Activated T-helper 2 cell treated with anti-CD3 and anti-CD28 coated beads, Interferon-gamma antibody, Interleukin-2, Interleukin-4, amounts not matched to agents 10 μg/mL and 5 μg/mL and 100 μg/mL, durations not matched to agents 14 hours and 24 hours and 36 hours (primary cell): ENCODE measurements around the gene TMEM131. TPM values are rescaled to one million over a fixed set of nuclear protein-coding genes. Genes with fewer than 3 reads are reported as not detected.
"Not testable (repeated sequence)": the region's sequence is repeated elsewhere in the genome, so short reads cannot be mapped to it uniquely, and the experiment has no call there.

ENCODE experiments used
- DNase-seq: peaks from one replicate; pipeline ENCODE4 v3.0.0; 2021; ENCODE audit warnings: low spot score
- H3K27ac Mint-ChIP-seq: one replicate; pipeline ENCODE4 v1.8.0; 2021; ENCODE audit warnings: mixed read lengths
- H3K27me3 Mint-ChIP-seq: one replicate; pipeline ENCODE4 v1.8.0; 2021; ENCODE audit warnings: low read depth, mixed read lengths
- H3K36me3 Mint-ChIP-seq: one replicate; pipeline ENCODE4 v1.8.0; 2021; ENCODE audit warnings: low read depth, mixed read lengths
- H3K4me1 Mint-ChIP-seq: one replicate; pipeline ENCODE4 v1.8.0; 2021; ENCODE audit warnings: low read depth, mixed read lengths
- H3K4me3 Mint-ChIP-seq: one replicate; pipeline ENCODE4 v1.8.0; 2021; ENCODE audit warnings: low read depth, mild to moderate bottlenecking, moderate library complexity, mixed read lengths
- H3K9me3 Mint-ChIP-seq: one replicate; pipeline ENCODE4 v1.8.0; 2021; ENCODE audit warnings: mixed read lengths
- intact Hi-C: fragments of 100-400 bp; cut with micrococcal nuclease; formaldehyde crosslinking; loops from one replicate; pipeline ENCODE4 v1.15.1; 2023
- total RNA-seq: library from RNA; stranded (reverse); gene quantifications from 2 replicates; pipeline ENCODE4 v1.2.3, GENCODE V29; 2022

Gene TMEM131
- total RNA-seq, 1 donor from 2014 or later, result 39.3 TPM

- no peak for DNase-seq
- Mint-ChIP-seq H3K36me3 (peaks cover 14% of the 10 kb centered on the region), H3K4me3 (no peak overlapping the region), H3K9me3 (peaks cover 3% of the 10 kb centered on the region), H3K27me3 (no peaks in the 10 kb centered on the region), H3K27ac (no peak overlapping the region), H3K4me1 (peaks cover 23% of the 10 kb centered on the region)
- intact Hi-C loops, result no loop called here
These were observed 38.1 kb downstream of the TMEM131 start for GRCh38 chr2:97957432-97958183.

GRCh38 chr2:97956753-97957152 lies 39.0 kb downstream of the TMEM131 start:
- DNase-seq, H3K27me3 Mint-ChIP-seq, intact Hi-C loops, H3K4me3 Mint-ChIP-seq, H3K9me3 Mint-ChIP-seq, H3K27ac Mint-ChIP-seq: not testable (repeated sequence)
- peaks cover 23% of the 10 kb centered on the region for H3K4me1 Mint-ChIP-seq
- H3K36me3 Mint-ChIP-seq, result peaks cover 11% of the 10 kb centered on the region

GRCh38 chr2:97953853-97954252 lies 41.9 kb downstream of the TMEM131 start:
- Mint-ChIP-seq H3K27me3 (no peaks in the 10 kb centered on the region), H3K9me3 (peaks cover 3% of the 10 kb centered on the region), H3K4me1 (peaks cover 35% of the 10 kb centered on the region), H3K4me3 (no peak overlapping the region), H3K27ac (no peak overlapping the region), H3K36me3 (peaks cover 9% of the 10 kb centered on the region)
- intact Hi-C loops, result no loop called here
- DNase-seq, result no peak

GRCh38 chr2:97952357-97952756 lies 43.4 kb downstream of the TMEM131 start:
- H3K4me3 Mint-ChIP-seq, result no peak overlapping the region
- peaks cover 13% of the 10 kb centered on the region for H3K36me3 Mint-ChIP-seq
- no peak overlapping the region for H3K27ac Mint-ChIP-seq
- DNase-seq, result no peak
- peaks cover 28% of the 10 kb centered on the region for H3K4me1 Mint-ChIP-seq
- intact Hi-C loops, result no loop called here
- H3K27me3 Mint-ChIP-seq, result no peaks in the 10 kb centered on the region
- peaks cover 4% of the 10 kb centered on the region for H3K9me3 Mint-ChIP-seq

- Mint-ChIP-seq H3K36me3 (peaks cover 13% of the 10 kb centered on the region), H3K9me3 (peaks cover 4% of the 10 kb centered on the region), H3K27me3 (no peaks in the 10 kb centered on the region), H3K27ac (no peak overlapping the region), H3K4me1 (peaks cover 29% of the 10 kb centered on the region), H3K4me3 (no peak overlapping the region)
- intact Hi-C loops, result no loop called here
- DNase-seq, result no peak
These were observed 44.5 kb downstream of the TMEM131 start for GRCh38 chr2:97951155-97951680.

GRCh38 chr2:97950329-97951154 lies 45.2 kb downstream of the TMEM131 start:
- peaks cover 4% of the 10 kb centered on the region for H3K9me3 Mint-ChIP-seq
- peaks cover 13% of the 10 kb centered on the region for H3K36me3 Mint-ChIP-seq
- H3K4me3 Mint-ChIP-seq, result no peak overlapping the region
- H3K4me1 Mint-ChIP-seq, result peaks cover 26% of the 10 kb centered on the region
- no peaks in the 10 kb centered on the region for H3K27me3 Mint-ChIP-seq
- H3K27ac Mint-ChIP-seq, result no peak overlapping the region
- intact Hi-C loops, result no loop called here
- no peak for DNase-seq

GRCh38 chr2:97948926-97949325 lies 46.8 kb downstream of the TMEM131 start:
- Mint-ChIP-seq H3K9me3 (peaks cover 4% of the 10 kb centered on the region), H3K36me3 (peaks cover 13% of the 10 kb centered on the region), H3K27me3 (no peaks in the 10 kb centered on the region), H3K4me1 (peaks cover 23% of the 10 kb centered on the region), H3K4me3 (no peak overlapping the region), H3K27ac (no peak overlapping the region)
- intact Hi-C loops, result no loop called here
- no peak for DNase-seq

GRCh38 chr2:97945791-97946190 lies 50.0 kb downstream of the TMEM131 start:
- no peak for DNase-seq
- H3K9me3 Mint-ChIP-seq, result peaks cover 9% of the 10 kb centered on the region
- no peak overlapping the region for H3K27ac Mint-ChIP-seq
- H3K27me3 Mint-ChIP-seq, result no peaks in the 10 kb centered on the region
- H3K4me1 Mint-ChIP-seq, result peaks cover 11% of the 10 kb centered on the region
- H3K36me3 Mint-ChIP-seq, result peaks cover 21% of the 10 kb centered on the region
- intact Hi-C loops, result no loop called here
- no peak overlapping the region for H3K4me3 Mint-ChIP-seq

GRCh38 chr2:97936881-97937280 lies 58.9 kb downstream of the TMEM131 start:
- Mint-ChIP-seq H3K27ac (no peak overlapping the region), H3K27me3 (no peaks in the 10 kb centered on the region), H3K36me3 (peaks cover 16% of the 10 kb centered on the region), H3K4me1 (peaks cover 43% of the 10 kb centered on the region), H3K4me3 (no peak overlapping the region), H3K9me3 (peaks cover 9% of the 10 kb centered on the region)
- DNase-seq, result no peak
- intact Hi-C loops, result no loop called here

GRCh38 chr2:97936199-97936598 lies 59.5 kb downstream of the TMEM131 start:
- intact Hi-C loops, result no loop called here
- H3K27ac Mint-ChIP-seq, result no peak overlapping the region
- peaks cover 45% of the 10 kb centered on the region for H3K4me1 Mint-ChIP-seq
- no peak overlapping the region for H3K4me3 Mint-ChIP-seq
- H3K9me3 Mint-ChIP-seq, result peaks cover 4% of the 10 kb centered on the region
- H3K36me3 Mint-ChIP-seq, result peaks cover 11% of the 10 kb centered on the region
- DNase-seq, result no peak
- H3K27me3 Mint-ChIP-seq, result no peaks in the 10 kb centered on the region

- Mint-ChIP-seq H3K27ac (no peak overlapping the region), H3K36me3 (peaks cover 11% of the 10 kb centered on the region), H3K4me3 (no peak overlapping the region), H3K27me3 (no peaks in the 10 kb centered on the region), H3K4me1 (peaks cover 45% of the 10 kb centered on the region), H3K9me3 (peaks cover 4% of the 10 kb centered on the region)
- intact Hi-C loops, result no loop called here
- no peak for DNase-seq
These were observed 60.0 kb downstream of the TMEM131 start for GRCh38 chr2:97935719-97936161.

GRCh38 chr2:97932975-97933662 lies 62.6 kb downstream of the TMEM131 start:
- DNase-seq, result no peak
- Mint-ChIP-seq H3K36me3 (peaks cover 8% of the 10 kb centered on the region), H3K4me3 (no peak overlapping the region), H3K9me3 (peaks cover 4% of the 10 kb centered on the region), H3K4me1 (peaks cover 44% of the 10 kb centered on the region), H3K27ac (no peak overlapping the region), H3K27me3 (no peaks in the 10 kb centered on the region)
- intact Hi-C loops, result no loop called here
